ENCODE results near the gene CABP4. TPM values are rescaled to one million over a fixed set of nuclear protein-coding genes. Genes with fewer than 3 reads are reported as not detected.
A peak's percentile ranks its signal among the peaks of the same experiment; 100 is the strongest.

The CABP4 gene
- total RNA-seq, 1 donor from 2014 or later, result 4.0 TPM

DNA sequence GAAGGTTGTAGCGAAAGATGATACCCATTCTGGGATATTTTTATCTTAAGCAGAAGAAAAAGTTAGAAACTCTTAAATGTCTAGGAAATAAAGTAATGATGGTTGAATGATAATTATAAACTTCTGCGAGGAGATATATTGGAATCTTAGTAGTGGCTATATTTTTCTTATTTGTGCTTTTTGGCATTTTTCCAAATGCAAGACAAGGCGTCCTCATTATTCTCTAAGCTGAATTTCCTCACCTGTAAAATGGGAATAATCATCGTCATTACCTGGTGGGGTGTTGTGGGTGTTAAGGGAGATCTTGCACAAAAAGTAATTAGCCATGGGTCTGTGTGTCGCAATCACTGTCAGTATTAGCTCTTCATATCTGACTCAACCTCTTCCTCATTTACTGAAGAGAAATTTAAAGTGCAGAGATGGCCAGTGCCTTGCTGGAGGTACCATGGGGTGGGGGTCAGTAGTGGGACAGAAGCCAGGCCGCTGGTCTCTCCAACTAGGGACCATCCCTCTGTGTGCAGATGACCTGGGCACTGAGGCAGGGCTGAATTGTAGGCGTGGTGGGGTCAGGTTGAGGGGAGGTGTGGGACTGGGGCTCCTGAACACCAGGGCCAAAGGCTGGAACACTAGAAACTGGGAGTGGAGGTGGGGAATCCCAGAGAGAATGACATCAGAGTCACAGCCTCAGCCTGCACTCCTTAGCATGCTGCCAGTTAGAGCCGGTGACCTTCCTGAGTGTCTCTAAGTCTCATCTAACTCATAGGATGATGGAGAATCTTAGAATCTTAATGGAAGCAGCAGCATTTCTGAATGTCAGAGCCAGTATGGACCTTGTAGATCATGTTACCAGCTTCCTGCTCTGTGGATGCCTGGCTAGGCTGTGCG lies 45.9 kb downstream of the CABP4 start:
- DNase-seq, result no peak
- Histone ChIP-seq H3K36me3 (peaks cover 50% of the 10 kb centered on the region), H3K9me3 (no peaks in the 10 kb centered on the region), H3K4me1 (peaks cover 18% of the 10 kb centered on the region), H3K4me3 (no peak overlapping the region), H3K27ac (no peak overlapping the region), H3K27me3 (ENCODE audit: low read depth) (no peaks in the 10 kb centered on the region)
- TF ChIP-seq, protein P1, sequence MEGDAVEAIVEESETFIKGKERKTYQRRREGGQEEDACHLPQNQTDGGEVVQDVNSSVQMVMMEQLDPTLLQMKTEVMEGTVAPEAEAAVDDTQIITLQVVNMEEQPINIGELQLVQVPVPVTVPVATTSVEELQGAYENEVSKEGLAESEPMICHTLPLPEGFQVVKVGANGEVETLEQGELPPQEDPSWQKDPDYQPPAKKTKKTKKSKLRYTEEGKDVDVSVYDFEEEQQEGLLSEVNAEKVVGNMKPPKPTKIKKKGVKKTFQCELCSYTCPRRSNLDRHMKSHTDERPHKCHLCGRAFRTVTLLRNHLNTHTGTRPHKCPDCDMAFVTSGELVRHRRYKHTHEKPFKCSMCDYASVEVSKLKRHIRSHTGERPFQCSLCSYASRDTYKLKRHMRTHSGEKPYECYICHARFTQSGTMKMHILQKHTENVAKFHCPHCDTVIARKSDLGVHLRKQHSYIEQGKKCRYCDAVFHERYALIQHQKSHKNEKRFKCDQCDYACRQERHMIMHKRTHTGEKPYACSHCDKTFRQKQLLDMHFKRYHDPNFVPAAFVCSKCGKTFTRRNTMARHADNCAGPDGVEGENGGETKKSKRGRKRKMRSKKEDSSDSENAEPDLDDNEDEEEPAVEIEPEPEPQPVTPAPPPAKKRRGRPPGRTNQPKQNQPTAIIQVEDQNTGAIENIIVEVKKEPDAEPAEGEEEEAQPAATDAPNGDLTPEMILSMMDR (IDR thresholded peaks at IDR 0.05), result no peak
- intact Hi-C loops (cut with DNase I), result no loop called here
- ATAC-seq, result no peak

DNA sequence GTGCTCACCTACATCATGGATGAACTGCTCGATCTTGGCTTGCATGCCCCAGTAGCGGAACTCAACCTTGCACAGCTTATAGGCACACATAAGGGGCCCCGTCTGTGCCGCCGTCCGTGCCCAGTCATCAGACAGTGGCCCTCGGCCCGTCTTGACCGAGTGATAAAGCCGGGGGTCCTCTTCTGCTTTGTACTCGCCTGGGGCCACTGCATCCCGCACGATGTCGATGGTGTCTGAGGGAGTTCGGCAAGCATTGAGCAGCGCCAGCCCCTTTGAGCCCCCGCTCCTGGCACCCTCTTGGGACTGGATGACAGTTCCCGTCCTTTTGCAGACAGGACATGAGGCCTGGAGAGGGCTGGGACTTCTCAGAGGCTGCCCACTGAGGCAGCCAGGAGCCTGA lies 46.7 kb downstream of the CABP4 start:
- TF ChIP-seq, protein P1 (IDR thresholded peaks at IDR 0.05), result no peak
- intact Hi-C loops (cut with DNase I), result no loop called here
- DNase-seq (no peak), ATAC-seq (no peak)
- Histone ChIP-seq H3K27me3 (ENCODE audit: low read depth) (no peaks in the 10 kb centered on the region), H3K36me3 (peaks cover 52% of the 10 kb centered on the region), H3K4me3 (no peak overlapping the region), H3K27ac (no peak overlapping the region), H3K4me1 (peaks cover 26% of the 10 kb centered on the region), H3K9me3 (no peaks in the 10 kb centered on the region)

DNA sequence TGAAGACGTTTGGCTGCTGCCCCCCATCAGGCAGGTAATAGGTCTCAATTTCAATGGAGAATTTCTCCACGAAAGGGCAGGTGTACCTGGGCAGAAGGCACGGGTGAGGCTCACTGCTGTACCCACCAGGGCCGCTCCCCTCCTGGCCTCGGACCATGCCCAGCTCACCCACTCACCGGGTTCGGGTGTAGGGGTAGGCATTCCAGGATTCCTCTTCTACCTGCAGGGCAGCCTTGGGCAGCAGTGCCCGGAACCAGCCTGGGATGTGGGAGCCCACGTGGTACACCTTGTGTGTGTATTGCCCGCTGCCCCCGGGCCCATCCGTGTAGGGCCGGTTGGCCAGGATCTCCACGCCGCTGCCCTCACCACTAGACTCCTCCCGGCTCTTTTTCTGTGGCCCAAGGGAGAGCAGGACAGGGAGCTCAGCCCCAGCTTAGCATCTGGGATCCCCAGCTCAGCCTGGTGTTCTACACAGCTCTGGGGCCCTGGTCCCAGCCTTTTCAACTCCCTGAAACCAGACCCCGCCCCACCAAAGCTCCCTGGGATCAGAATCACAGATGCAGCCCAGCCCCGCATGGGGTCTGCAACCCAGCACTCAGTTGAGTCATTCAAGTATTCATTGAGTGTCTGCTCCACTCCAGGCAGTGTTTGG lies 47.3 kb downstream of the CABP4 start:
- DNase-seq (no peak), ATAC-seq (no peak)
- Histone ChIP-seq H3K4me3 (no peak overlapping the region), H3K4me1 (peaks cover 32% of the 10 kb centered on the region), H3K36me3 (peaks cover 52% of the 10 kb centered on the region), H3K27ac (no peak overlapping the region), H3K9me3 (no peaks in the 10 kb centered on the region), H3K27me3 (ENCODE audit: low read depth) (no peaks in the 10 kb centered on the region)
- TF ChIP-seq, protein P1 (IDR thresholded peaks at IDR 0.05), result no peak
- intact Hi-C loops (cut with DNase I), result no loop called here

DNA sequence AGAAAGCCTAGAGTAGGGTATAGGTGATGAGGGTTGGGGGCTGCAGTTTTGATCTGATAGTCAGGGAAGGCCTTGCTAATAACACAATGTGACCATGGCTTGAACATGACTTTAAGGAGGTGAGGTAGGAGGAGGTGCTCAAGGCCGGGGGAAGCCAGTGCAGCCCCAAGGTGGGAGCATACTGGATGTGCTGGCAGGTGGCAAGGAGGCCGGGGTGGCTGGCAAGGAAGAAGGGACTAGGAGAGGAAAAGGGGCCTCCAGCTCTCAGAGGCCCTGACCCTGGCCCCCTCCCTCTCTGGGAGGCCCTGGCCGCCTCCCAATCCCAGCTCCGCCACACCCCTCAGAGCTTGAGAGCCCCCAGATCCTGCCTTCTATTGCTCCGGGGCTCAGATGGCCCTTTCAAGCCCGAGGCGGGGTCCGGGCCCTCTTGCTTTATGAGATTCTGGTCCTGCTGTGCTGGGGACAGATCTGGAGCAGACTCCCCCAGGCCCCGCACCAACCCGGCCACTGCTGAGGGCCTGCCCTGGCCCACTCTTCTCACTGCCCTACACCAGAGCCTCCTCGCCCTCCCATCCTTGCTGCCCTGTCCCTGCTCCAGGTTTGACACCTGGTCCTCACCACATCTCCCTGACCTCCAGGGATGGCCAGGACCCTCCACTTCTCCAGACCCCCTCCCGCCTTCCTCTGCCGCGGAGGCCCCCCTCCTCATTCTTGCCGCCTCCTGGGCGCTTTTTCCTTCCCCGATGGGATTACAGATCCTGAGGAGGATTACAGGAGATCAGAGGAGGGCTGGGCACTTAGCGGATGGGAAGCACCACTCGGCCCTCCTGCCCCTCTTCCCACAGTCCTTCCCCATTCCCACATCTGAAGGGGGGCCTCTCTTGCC lies 48.2 kb downstream of the CABP4 start:
- Histone ChIP-seq H3K4me3 (peak overlapping the region; percentile 74), H3K9me3 (no peaks in the 10 kb centered on the region), H3K4me1 (peaks cover 34% of the 10 kb centered on the region), H3K27me3 (ENCODE audit: low read depth) (no peaks in the 10 kb centered on the region), H3K36me3 (peaks cover 42% of the 10 kb centered on the region), H3K27ac (no peak overlapping the region)
- ATAC-seq, result no peak
- DNase-seq, result no peak
- TF ChIP-seq, protein P1 (IDR thresholded peaks at IDR 0.05), result no peak
- intact Hi-C loops (cut with DNase I), result no loop called here
